ENCODE results near the gene PPP1R1B.

GRCh38 chr17:39639043-39639442 lies 12.3 kb downstream of the PPP1R1B start:
- TF ChIP-seq CTCF (IDR thresholded peaks at IDR 0.05; ENCODE audit: low read length) (no peak), EZH2 (optimal IDR thresholded peaks at IDR 0.05; ENCODE audit: low read depth, low read length) (no peak)

Measured in MM.1S (cell line).